Tongue (tissue), 2 donors: ENCODE results near the gene LIPC. TPM values are rescaled to one million over a fixed set of nuclear protein-coding genes. Genes with fewer than 3 reads are reported as not detected.
A peak's percentile ranks its signal among the peaks of the same experiment; 100 is the strongest.

ENCODE experiments used
- DNase-seq: peaks from one replicate; pipeline ENCODE4 v3.0.0-alpha.2; 2015
- total RNA-seq: library from RNA; depleted of rRNA; stranded (reverse); fragments of >200 nt; gene quantifications from one replicate; pipeline ENCODE4 v1.2.3, GENCODE V29; 2014

LIPC gene
- total RNA-seq: 1.0 TPM

DNA sequence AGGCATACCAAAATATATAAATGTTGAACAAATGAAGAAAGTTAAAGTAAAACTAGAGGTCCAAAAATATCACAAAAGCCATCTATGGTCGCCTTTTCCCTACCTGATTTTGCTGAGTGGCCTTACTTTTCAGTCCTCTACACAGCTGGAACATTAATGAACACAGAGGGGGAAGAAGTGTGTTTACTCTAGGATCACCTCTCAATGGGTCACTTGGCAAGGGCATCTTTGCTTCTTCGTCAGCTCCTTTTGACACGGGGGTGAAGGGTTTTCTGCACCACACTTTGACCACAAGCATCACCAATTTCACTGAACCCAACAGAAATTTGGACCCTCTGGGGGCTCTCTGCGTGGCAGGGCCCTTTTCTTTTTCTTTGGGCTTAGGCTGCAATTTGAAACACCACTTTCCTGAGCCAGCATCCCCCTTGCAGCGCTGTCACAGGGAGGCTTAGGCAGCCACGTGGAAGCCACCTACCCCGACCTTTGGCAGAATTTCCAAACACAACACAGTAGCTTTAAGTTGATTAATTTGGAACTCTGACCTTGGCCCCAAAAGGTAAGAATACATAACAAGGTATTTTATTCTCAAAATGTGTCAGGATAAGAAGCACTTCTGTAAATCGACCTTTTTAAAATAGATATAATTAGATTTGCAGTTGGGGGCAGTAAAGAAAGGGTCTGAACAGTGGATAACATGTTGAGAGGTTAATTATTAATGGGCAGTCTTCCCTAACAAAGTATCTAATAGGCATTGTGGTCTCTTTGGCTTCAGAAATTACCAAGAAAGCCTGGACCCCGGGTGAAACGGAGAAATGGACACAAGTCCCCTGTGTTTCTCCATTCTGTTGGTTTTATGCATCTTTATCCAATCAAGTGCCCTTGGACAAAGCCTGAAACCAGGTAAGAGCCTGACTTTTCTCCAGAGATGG lies at the start of gene LIPC:
TSS of gene LIPC (plus strand) at position 771 of the 929 bp plus-strand sequence. CDS start at position 813, 42 bp downstream.
- no peak for DNase-seq

DNA sequence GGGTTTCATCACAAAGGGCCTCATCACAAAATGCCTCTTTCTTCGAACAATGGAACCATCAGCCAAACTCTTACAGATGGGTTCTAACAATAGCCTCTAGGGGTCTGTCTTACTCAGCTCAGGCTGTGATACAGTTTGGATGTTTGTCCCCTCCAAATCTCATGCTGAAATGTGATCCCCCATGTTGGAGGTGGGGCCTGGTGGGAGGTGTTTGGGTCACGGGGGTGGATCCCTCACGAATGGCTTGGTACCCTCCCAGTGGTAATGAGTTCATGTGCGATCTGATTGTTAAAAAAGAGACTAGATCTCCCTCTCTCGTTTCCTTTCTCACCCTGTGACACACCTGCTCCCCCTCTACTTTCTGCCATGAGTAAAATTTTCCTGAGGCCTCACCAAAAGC lies 47.9 kb upstream of the LIPC start:
- DNase-seq: no peak

- no peak for DNase-seq
Observed at GRCh38 chr15:58384667-58385066, 47.1 kb upstream of the LIPC start.

GRCh38 chr15:58386081-58386480 lies 45.7 kb upstream of the LIPC start:
- no peak for DNase-seq

DNA sequence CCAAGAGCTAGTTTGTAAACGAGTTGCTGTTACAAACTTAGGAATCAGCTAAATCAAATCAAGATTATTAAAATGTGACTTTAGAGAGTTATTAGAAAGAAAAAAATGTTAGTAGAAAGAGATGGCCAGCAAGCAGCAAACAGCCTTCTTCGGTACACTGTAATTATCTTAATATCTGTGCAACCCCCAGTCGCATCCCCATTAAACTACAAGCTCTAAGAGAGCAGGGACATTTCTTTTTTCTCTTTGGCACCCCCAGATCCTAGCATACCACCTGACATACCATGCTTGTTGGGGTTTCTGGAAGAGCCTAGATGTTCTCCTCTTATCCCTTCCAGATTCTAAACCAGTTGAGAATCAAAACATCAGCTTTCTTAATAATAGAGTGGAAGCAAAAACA lies 45.1 kb upstream of the LIPC start:
- no peak for DNase-seq

GRCh38 chr15:58387130-58387529 lies 44.7 kb upstream of the LIPC start:
- no peak for DNase-seq

DNA sequence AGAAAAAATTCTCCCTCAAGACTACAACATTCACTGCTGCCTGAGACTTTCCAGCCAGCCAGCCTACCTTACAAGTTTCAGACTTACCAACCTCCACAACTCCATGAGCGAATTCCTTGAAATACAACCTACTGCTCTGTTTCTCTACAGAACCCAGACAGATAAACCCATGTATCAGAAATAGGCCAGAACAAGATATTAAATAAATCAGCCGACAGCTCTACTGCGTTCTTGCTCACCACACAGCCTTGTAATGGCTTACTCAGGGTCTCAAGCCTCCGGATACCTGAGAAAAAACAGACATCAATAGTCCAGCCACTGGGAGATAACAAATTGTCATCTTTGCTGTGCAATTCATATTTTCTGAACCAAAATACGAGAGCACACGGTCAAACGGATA lies 43.6 kb upstream of the LIPC start:
- no peak for DNase-seq

GRCh38 chr15:58390118-58390517 lies 41.7 kb upstream of the LIPC start:
- no peak for DNase-seq

- no peak for DNase-seq
Observed at GRCh38 chr15:58390655-58391054, 41.1 kb upstream of the LIPC start.

DNA sequence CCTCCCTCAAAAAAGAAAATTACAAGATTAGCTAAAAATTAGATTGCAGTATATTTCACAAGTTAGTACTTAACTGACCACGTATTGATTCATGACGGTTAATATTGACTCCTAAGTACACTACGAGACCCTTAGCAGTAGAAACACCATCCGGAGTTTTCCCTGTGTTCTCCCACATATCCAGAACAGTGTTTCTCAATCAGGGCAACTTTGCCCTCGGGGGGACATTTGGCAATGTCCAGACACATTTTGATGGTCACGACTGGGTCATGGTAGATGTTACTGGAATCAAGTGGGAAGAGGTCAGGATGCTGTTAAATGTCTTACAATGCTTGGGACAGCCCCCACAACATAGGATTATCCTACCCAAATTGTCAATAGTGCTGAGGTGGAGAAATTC lies 40.7 kb upstream of the LIPC start:
- no peak for DNase-seq

DNA sequence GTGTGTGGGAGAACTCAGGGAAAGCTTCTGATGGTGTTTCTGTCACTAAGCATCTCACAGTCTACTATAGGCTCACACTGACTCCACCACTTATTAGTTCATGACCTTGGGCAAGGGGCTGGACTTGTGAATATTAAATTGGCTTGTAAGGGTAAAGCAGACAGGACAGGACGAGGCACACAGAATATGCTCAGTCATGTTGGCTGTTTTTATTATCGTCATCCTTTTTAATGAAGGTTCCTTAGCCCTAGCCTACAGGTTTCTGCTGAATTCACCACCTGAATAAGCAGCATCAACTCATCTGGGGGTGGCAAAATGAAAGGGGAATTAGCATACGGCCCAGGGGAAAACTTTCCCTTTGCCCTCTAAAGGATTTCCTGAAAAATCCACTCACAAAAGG lies 39.6 kb upstream of the LIPC start:
- DNase-seq: no peak

DNA sequence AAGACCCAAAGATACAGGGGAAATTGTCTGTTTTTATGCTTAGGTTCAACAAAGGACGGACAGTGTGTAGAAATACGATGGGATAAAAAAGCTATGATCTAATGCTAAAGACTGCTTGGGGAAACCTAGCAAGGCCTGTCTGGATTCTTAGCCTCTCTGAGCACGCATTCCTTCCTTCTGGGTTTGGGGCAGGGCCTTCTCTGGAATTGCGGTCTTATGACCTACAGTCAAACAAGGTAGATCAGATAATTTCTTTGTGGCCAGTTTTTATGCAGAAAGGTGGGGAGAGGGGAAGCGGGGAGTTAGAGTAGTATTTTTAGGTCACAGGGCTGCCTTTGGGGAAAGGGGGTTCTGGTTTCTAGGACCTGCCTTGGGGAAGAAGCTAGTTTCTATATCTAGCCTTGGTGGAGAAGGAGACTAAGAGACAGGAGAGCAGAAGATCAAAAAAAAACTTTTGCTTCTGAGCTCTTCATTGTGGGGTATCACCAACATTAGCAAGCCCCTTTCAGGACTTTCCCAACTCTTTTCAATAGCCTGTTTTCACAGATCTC lies 39.1 kb upstream of the LIPC start:
- DNase-seq: no peak

DNA sequence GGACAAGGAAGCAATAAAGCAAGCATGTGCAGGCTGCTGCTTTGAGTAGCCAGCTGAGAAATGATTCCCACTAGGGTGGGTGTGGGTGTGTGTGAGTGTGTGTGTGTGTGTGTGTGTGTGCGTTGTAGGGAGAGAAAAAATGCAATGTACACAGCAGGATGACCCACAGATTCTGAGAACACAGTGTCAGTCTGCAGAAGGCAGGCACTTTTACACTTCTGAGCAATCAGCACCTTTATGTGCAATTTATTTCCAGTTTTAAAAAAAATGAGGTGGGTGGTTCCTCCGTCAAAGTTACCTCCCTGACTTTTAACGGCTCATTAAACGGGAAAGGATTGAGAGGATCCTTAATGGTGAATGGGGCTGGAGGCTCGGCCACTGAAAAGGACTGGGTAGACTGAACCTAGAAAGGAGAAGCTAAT lies 38.5 kb upstream of the LIPC start:
- no peak for DNase-seq

DNA sequence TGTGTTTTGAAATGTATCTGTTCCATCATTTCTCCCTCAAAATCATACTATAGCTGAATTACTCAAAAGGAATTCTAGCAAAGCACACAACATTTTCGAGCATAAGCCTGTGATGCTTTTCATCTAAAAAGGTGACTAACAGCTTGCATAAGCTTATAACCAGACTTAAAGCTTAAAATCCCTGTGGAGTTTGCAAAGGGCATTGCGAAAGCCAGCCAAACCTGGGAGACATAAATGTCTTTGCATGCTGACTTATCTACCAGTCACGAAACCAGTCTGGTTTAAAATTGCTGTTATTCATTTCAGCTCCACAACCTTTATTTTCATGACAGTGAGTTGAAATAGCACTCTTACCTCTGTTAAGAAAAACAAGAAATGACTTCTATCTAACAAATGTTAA lies 35.6 kb upstream of the LIPC start:
- DNase-seq: no peak

- no peak for DNase-seq
Observed at GRCh38 chr15:58398071-58398470, 33.7 kb upstream of the LIPC start.

DNA sequence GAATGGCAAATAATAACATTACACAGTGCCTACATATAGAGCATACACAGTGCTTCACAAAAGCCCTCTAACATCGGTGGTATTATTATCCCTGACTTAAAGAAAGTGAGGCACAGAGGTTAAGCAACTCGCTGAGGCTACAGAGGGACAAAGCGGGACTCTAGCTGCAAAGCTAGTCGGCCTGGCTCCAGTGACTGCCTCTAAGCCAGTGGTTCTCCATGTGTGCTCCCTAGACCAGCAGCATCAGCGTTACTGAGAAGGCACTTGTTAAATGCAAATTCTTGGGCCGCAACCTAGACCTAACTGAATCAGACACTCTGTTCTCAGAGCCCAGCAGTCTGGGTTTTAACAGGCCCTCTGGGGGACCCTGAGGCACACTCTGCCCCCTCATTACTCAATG lies 33.1 kb upstream of the LIPC start:
- DNase-seq: no peak

DNA sequence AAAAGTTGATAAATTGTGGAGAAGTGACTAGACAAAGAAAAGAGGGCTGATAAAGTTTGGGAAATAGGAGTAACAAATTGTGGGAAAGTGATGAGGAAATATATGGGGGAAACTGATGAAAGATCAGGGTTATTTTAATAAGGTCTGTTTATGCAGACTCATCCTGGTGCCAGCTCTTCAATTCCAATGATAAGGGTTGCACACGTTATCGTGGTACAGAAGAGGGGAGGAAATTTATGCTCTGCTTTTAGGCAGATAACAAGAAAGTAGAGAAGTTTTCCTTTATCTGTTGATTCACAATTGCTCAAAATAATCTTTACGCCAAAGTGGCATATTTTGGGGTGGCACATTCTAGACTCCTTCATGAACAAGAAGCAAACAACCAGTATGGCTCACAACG lies 32.1 kb upstream of the LIPC start:
- no peak for DNase-seq

GRCh38 chr15:58401276-58401675 lies 30.5 kb upstream of the LIPC start:
- no peak for DNase-seq

DNA sequence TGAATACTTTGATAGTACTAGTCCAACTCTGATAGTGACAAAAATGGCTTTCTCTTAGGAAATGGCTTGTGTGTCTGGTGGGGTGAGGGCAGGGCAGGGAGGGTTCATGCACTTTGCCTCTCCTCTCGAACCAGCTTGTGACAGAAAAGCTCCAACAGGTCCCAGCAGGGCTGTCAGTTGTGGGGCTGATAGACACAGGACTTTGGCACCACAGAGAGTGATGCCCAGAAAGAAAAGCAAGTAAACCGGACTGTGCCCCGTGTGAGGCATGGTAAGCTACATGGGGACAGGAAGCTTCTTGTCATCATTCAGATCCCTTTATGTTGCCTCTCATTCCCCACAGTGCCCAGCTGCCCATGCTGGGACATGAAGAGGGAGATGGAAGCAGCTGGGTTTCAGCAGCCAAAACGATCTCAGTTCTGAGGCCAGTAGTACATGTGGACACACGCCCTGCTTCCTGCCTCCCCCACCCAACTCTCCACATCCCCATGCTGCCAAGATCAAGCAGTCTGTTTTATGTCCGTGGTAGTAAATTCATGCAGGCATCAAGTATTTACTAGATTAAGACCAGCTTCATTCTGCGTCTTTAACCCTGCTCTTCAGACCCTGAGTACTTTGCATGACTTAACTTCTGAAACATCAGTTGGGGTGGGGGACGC lies 29.7 kb upstream of the LIPC start:
- DNase-seq: peak; percentile 47

DNA sequence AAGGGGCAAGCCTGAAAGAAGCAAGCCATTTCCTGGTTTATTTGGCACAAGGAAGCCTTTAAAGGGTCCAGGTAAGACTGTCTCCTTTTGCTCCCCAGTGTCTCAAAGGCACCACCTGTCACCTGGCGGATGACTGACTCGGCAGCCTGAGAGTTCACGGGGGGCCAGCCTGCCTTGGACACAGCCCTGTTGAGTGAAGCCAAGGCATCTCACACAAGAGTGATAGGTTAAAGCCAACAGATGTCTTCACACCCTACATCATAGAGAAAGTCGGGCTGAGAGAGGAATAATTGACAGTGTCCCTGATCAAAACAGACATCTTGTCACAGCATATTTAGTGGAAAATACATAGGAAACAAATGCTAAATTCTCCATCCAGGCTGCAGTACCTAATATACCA lies 28.2 kb upstream of the LIPC start:
- DNase-seq: no peak

DNA sequence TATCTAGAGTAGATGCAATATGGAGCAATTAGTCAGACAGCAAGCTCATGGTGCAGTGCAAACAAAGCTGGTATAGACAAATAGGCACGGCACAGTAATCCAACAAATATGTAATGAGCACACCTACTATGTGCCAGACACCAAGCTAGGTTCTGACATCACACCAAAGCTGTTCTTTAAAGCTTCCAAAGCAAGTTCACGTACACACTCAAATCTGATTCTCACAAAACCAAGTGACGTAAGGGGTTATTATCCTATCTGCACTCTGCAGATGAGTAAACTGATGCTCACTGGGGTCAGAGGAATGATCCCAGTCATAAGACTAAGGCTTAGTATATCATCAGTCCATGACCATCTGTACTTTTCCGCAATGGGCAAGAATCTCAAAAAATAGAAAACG lies 27.8 kb upstream of the LIPC start:
- no peak for DNase-seq

DNA sequence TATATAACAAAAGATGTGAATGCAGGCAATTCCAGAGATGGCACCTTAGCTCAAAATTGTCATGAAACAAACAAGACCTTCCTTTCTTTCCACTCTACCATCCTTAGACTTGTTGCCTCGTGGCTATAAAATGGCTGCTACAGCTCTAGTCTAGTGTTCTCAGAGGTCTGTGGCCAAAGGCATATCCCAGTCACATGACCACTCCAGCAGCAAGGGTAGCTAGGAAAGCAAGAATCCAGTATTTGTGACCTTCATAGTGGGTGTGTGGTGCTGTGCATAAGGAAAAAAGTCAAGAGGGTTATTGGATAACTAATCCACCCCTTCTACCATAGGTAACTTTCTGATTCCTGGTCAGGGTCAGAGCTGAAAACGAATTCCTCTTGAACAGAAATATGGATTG lies 27.1 kb upstream of the LIPC start:
- DNase-seq: no peak

DNA sequence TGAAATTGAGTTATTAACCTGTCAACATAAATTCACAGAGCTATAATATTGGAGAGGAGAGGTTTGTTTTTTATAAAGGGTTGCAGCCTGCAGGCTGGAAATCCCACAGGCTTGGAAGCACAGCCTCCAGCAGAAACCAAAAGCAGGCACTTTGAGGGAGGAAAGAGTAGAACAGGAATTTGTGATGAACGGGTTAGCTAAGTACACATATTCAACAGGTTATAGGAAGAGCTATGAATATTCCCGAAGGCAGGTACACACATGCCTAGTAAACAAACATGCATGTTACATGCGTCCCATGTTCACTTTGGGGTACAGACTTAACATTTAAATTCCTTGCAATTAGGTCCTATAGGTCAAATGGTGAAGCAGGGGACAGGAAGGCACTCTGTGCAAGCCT lies 25.9 kb upstream of the LIPC start:
- DNase-seq: no peak

DNA sequence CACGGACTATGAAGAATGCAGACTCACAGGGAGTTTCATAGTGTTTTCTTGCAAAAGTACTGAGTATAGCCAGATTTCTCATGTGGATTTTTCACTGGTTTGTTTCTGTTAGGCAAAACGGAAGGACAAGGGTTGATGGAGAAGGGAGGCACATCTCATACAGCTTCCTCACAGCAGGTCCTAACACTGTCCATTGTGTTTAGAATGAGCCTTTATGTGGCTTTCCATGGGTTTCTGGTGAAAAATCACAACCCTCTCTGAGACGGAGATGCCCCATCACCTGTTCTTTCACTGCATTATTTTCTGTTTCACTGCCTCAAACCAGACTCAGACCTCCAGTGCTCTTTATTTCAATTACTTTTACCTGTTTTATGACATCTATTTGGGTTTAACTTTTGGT lies 25.0 kb upstream of the LIPC start:
- no peak for DNase-seq
